ENCODE measurements around the gene RAB40B.

Gene RAB40B

DNA sequence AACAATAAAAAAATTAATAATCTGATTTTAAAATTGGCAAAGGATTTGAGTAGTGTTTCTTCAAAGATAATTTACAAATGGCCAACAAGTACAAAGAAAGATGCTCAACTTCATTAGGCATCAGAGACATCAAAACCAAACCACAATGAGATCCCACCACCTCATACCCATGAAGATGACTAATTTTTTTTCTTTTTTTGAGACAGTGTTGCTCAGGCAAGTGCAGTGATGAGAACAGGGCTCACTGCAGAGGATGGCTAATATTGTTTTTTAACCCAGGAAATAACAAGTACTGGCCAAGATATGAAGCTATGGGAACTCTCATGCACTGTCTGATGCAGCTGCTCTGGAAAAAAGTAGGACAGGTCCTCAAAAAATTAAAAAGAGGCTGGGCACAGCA is 65.2 kb downstream of the RAB40B start:
- Histone ChIP-seq H3K36me3 (replicated peaks; ENCODE audit: insufficient read depth, low read length) (no peaks in the 10 kb centered on the region; the same call in 1 of the 2 replicates), H3F3A (ENCODE audit: insufficient read depth, low read length) (no peaks in the 10 kb centered on the region), H3K4me2 (ENCODE audit: low read depth, low read length) (no peak overlapping the region), H3K27ac (ENCODE audit: low read length) (no peak overlapping the region), H3K4me1 (ENCODE audit: low read length) (no peaks in the 10 kb centered on the region), H3K27me3 (replicated peaks; ENCODE audit: insufficient read depth, low read length) (no peaks in the 10 kb centered on the region), H2AFZ (ENCODE audit: low read length) (no peak overlapping the region), H3K9ac (ENCODE audit: low read length) (no peak overlapping the region), H3K9me3 (replicated peaks; ENCODE audit: insufficient read depth, low read length) (no peaks in the 10 kb centered on the region), H3K4me3 (ENCODE audit: low read length) (no peak overlapping the region), H4K20me1 (ENCODE audit: insufficient read depth, low read length) (no peaks in the 10 kb centered on the region), H3K9me2 (replicated peaks; ENCODE audit: insufficient read depth, low read length) (no peaks in the 10 kb centered on the region), H3K79me2 (ENCODE audit: low read length) (peaks cover 76% of the 10 kb centered on the region)
- TF ChIP-seq EZH2 (optimal IDR thresholded peaks at IDR 0.05; ENCODE audit: low read depth, low read length) (no peak), CTCF (IDR thresholded peaks at IDR 0.05; ENCODE audit: low read length) (no peak), EZH2phosphoT487 (IDR thresholded peaks at IDR 0.05; ENCODE audit: low read length) (no peak)
- no peak for DNase-seq

- no peaks in the 10 kb centered on the region for H3K9me2 ChIP-seq (replicated peaks; ENCODE audit: insufficient read depth, low read length)
- H3K4me2 ChIP-seq (ENCODE audit: low read depth, low read length), result no peak overlapping the region
- no peak for DNase-seq
- H2AFZ ChIP-seq (ENCODE audit: low read length), result no peak overlapping the region
- no peaks in the 10 kb centered on the region; the same call in 1 of the 2 replicates for H3K36me3 ChIP-seq (replicated peaks; ENCODE audit: insufficient read depth, low read length)
- no peaks in the 10 kb centered on the region for H3K9me3 ChIP-seq (replicated peaks; ENCODE audit: insufficient read depth, low read length)
- H3K79me2 ChIP-seq (ENCODE audit: low read length), result peaks cover 69% of the 10 kb centered on the region
- H3K4me3 ChIP-seq (ENCODE audit: low read length), result no peak overlapping the region
- no peaks in the 10 kb centered on the region for H3K4me1 ChIP-seq (ENCODE audit: low read length)
- no peaks in the 10 kb centered on the region for H3F3A ChIP-seq (ENCODE audit: insufficient read depth, low read length)
- TF ChIP-seq EZH2phosphoT487 (IDR thresholded peaks at IDR 0.05; ENCODE audit: low read length), result no peak
- no peak for TF ChIP-seq EZH2 (optimal IDR thresholded peaks at IDR 0.05; ENCODE audit: low read depth, low read length)
- no peak for TF ChIP-seq CTCF (IDR thresholded peaks at IDR 0.05; ENCODE audit: low read length)
- no peaks in the 10 kb centered on the region for H3K27me3 ChIP-seq (replicated peaks; ENCODE audit: insufficient read depth, low read length)
- H4K20me1 ChIP-seq (ENCODE audit: insufficient read depth, low read length), result 0 out of 2 replicates have a peak, but pooled peaks cover 3% of the 10 kb centered on the region
- H3K27ac ChIP-seq (ENCODE audit: low read length), result no peak overlapping the region
- no peak overlapping the region for H3K9ac ChIP-seq (ENCODE audit: low read length)
These were observed 66.0 kb downstream of the RAB40B start for GRCh38 chr17:82632451-82632850.

DNA sequence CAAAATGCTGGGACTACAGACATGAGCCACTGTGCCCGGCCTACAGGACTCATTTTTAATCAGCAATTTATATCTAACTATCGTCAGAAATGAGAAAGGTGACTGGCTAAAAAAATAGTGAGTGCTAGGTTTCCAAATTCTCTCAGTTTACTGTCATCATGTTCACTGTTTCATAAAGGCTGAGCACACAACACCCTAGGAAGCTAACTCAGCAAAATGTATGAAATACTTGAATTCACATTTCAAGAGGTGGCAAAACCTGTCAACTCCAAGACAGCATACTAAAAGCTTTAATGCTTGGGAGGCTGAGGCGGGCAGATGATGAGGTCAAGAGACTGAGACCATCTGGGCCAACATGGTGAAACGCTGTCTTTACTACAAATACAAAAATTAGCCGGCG is 67.0 kb downstream of the RAB40B start:
- H3K36me3 ChIP-seq (replicated peaks; ENCODE audit: insufficient read depth, low read length), result no peaks in the 10 kb centered on the region; the same call in 1 of the 2 replicates

More for the DNA sequence above, 67.0 kb downstream of the RAB40B start:
- Histone ChIP-seq H3K4me2 (ENCODE audit: low read depth, low read length) (no peak overlapping the region), H3K79me2 (ENCODE audit: low read length) (peaks cover 60% of the 10 kb centered on the region), H3K4me1 (ENCODE audit: low read length) (no peaks in the 10 kb centered on the region), H2AFZ (ENCODE audit: low read length) (no peak overlapping the region), H4K20me1 (ENCODE audit: insufficient read depth, low read length) (0 out of 2 replicates have a peak, but pooled peaks cover 4% of the 10 kb centered on the region), H3F3A (ENCODE audit: insufficient read depth, low read length) (no peaks in the 10 kb centered on the region), H3K27ac (ENCODE audit: low read length) (no peak overlapping the region), H3K9me3 (replicated peaks; ENCODE audit: insufficient read depth, low read length) (no peaks in the 10 kb centered on the region), H3K27me3 (replicated peaks; ENCODE audit: insufficient read depth, low read length) (no peaks in the 10 kb centered on the region), H3K4me3 (ENCODE audit: low read length) (no peak overlapping the region), H3K9ac (ENCODE audit: low read length) (no peak overlapping the region), H3K9me2 (replicated peaks; ENCODE audit: insufficient read depth, low read length) (no peaks in the 10 kb centered on the region)
- DNase-seq, result no peak
- TF ChIP-seq EZH2 (optimal IDR thresholded peaks at IDR 0.05; ENCODE audit: low read depth, low read length), result no peak
- no peak for TF ChIP-seq CTCF (IDR thresholded peaks at IDR 0.05; ENCODE audit: low read length)
- TF ChIP-seq EZH2phosphoT487 (IDR thresholded peaks at IDR 0.05; ENCODE audit: low read length), result no peak
